Measurements from ENCODE around the gene SENP6.

GRCh38 chr6:75691012-75691411 is 89.3 kb downstream of the SENP6 start:
- TF ChIP-seq CTCF (conservative IDR thresholded peaks at IDR 0.05) (no peak), ZFX (IDR thresholded peaks at IDR 0.05) (no peak)
